HG03097 (cell line): ENCODE results near the gene SOST.

ENCODE experiments used
- ATAC-seq: cut with Tn5 transposase; IDR thresholded peaks from one replicate; pipeline ENCODE4 v1.9.1; 2021; ENCODE audit not compliant: unreplicated experiment, low FRiP score

Gene SOST

GRCh38 chr17:43713494-43714162 lies 45.0 kb downstream of the SOST start:
- no peak for ATAC-seq

GRCh38 chr17:43712397-43712796 lies 46.2 kb downstream of the SOST start:
- ATAC-seq = no peak

GRCh38 chr17:43710101-43710500 lies 48.5 kb downstream of the SOST start:
- ATAC-seq = no peak

DNA sequence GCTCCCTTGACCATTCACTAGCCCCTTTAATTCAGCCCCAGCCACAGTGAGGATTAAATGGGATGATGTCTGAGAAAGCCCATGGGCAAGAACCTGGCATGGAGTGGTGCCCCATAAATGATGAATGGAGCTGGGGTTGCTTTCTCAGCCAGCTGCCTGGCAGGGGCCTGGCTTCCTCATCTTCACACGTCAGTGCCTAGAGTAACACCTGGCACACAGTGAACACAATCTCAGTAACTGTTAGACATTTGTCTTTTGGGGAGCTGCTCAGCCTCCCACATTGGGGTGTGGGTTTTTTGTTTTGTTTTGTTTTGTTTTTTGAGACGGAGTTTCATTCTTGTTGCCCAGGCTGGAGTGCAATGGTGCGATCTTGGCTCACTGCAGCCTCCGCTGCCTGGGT lies 49.4 kb downstream of the SOST start:
- ATAC-seq = no peak

- no peak for ATAC-seq
Observed at GRCh38 chr17:43707184-43707583, 51.4 kb downstream of the SOST start.

DNA sequence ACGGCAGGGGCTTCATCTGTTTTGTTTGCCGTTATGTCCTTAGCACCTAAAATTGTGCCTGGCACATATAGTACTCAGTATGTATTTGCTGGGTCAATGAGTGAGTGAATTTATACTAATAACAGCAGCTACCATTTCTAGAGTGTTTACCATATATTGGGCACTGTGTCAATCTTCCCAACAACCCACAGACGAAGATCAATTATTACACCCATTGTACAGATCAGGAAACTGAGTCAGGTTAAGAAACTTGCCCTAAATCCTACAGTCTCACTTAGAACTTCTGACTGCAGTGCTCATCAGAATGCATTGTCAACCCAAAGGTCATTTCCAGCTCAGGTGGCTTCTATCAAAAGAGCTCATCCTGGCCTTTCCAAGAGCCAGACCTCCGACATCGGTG lies 52.4 kb downstream of the SOST start:
- no peak for ATAC-seq
